HG03354 (cell line): ENCODE results near the gene ZFP3.
A peak's percentile ranks its signal among the peaks of the same experiment; 100 is the strongest.
"Not testable (repeated sequence)": the region's sequence is repeated elsewhere in the genome, so short reads cannot be mapped to it uniquely, and the experiment has no call there.

Source experiments
- ATAC-seq: cut with Tn5 transposase; IDR thresholded peaks from one replicate; pipeline ENCODE4 v1.9.1; 2021; ENCODE audit warnings: mild to moderate bottlenecking; ENCODE audit not compliant: unreplicated experiment, poor library complexity, severe bottlenecking

The ZFP3 gene

GRCh38 chr17:5078106-5079028 lies at the start of gene ZFP3:
Gene ZFP3 (plus strand): TSS chr17:5078467. CDS start chr17:5091505, 13,038 bp downstream.
- ATAC-seq, result peak; percentile 86

GRCh38 chr17:5030168-5030567 lies 48.1 kb upstream of the ZFP3 start:
- not testable (repeated sequence) for ATAC-seq

GRCh38 chr17:5031365-5032082 lies 46.7 kb upstream of the ZFP3 start:
- ATAC-seq, result peak; percentile 69

GRCh38 chr17:5032865-5033264 lies 45.4 kb upstream of the ZFP3 start:
- ATAC-seq, result no peak

GRCh38 chr17:5033352-5034015 lies 44.8 kb upstream of the ZFP3 start:
- ATAC-seq, result no peak

GRCh38 chr17:5034063-5034462 lies 44.2 kb upstream of the ZFP3 start:
- ATAC-seq, result no peak

- no peak for ATAC-seq
These were observed 43.6 kb upstream of the ZFP3 start for GRCh38 chr17:5034651-5035050.

- no peak for ATAC-seq
These were observed 43.0 kb upstream of the ZFP3 start, which contains the start of gene SLC52A1 for GRCh38 chr17:5035315-5035714. Gene SLC52A1 (minus strand): TSS chr17:5035426. CDS start chr17:5034606, 820 bp downstream.

GRCh38 chr17:5042157-5043022 lies 35.9 kb upstream of the ZFP3 start:
- no peak for ATAC-seq

- ATAC-seq, result no peak
These were observed 34.7 kb upstream of the ZFP3 start for GRCh38 chr17:5043524-5043923.

GRCh38 chr17:5044630-5045029 lies 33.6 kb upstream of the ZFP3 start:
- ATAC-seq, result no peak

GRCh38 chr17:5045496-5045895 lies 32.8 kb upstream of the ZFP3 start:
- ATAC-seq, result no peak

GRCh38 chr17:5047446-5047845 lies 30.8 kb upstream of the ZFP3 start:
- ATAC-seq, result no peak

- no peak for ATAC-seq
These were observed 28.9 kb upstream of the ZFP3 start for GRCh38 chr17:5049314-5049841.

GRCh38 chr17:5050278-5050677 lies 28.0 kb upstream of the ZFP3 start:
- no peak for ATAC-seq

- ATAC-seq, result no peak
These were observed 22.7 kb upstream of the ZFP3 start for GRCh38 chr17:5055543-5055942.

GRCh38 chr17:5065227-5065744 lies 13.0 kb upstream of the ZFP3 start:
- ATAC-seq, result no peak

GRCh38 chr17:5068236-5068635 lies 10.0 kb upstream of the ZFP3 start:
- ATAC-seq, result no peak

GRCh38 chr17:5069724-5070123 lies 8.5 kb upstream of the ZFP3 start:
- ATAC-seq, result no peak
